ENCODE results near the gene CCDC134. TPM values are rescaled to one million over a fixed set of nuclear protein-coding genes. Genes with fewer than 3 reads are reported as not detected.

The CCDC134 gene
- polyA plus RNA-seq, 1 donor from 2014 or later = 2.2 TPM

DNA sequence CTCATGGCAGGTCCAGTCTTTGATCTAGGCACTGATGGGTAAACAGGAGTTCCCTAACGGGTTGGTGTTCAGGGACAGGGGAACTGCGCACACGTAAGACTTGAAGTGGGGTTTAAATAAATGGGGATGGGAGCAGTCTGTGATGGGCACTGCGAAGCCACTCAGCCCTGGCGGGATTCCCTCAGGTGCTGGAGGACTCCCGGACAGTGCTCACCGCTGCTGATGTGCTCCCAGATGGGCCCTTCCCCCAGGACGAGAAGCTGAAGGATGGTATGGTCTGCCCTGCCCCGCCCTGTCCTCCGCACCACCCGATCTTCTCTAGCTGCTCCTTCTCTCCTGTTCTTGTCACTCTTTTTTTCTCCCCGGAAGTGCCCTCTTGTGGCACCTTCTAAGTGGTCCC lies 9.5 kb downstream of the CCDC134 start:
- no peaks in the 10 kb centered on the region for H4K20me1 ChIP-seq (ENCODE audit: insufficient read depth)
- H3K36me3 ChIP-seq (ENCODE audit: insufficient read depth, low read length) = no peaks in the 10 kb centered on the region
- H3K9me3 ChIP-seq (ENCODE audit: low read length) = no peaks in the 10 kb centered on the region
- no peak overlapping the region for H2AFZ ChIP-seq (ENCODE audit: low read depth, low read length)
- no peaks in the 10 kb centered on the region for H3K27me3 ChIP-seq (ENCODE audit: insufficient read depth, low read depth, low read length)
- H3K27ac ChIP-seq (ENCODE audit: low read length) = no peak overlapping the region
- no peaks in the 10 kb centered on the region for H3K9me2 ChIP-seq (ENCODE audit: insufficient read depth, low read length)
- no peak overlapping the region for H3K9ac ChIP-seq (ENCODE audit: low read length)
- no peak overlapping the region for H3K4me2 ChIP-seq (ENCODE audit: low read length)
- TF ChIP-seq SMC3 (conservative IDR thresholded peaks at IDR 0.05; ENCODE audit: poor library complexity) (no peak), RAD21 (conservative IDR thresholded peaks at IDR 0.05) (no peak), EP300 (conservative IDR thresholded peaks at IDR 0.05; ENCODE audit: poor library complexity, severe bottlenecking) (no peak), EZH2 (IDR thresholded peaks at IDR 0.05; ENCODE audit: borderline replicate concordance, insufficient read depth, low read length, poor library complexity, severe bottlenecking) (no peak), MXI1 (conservative IDR thresholded peaks at IDR 0.05; ENCODE audit: poor library complexity, severe bottlenecking) (no peak), TAF1 (IDR thresholded peaks at IDR 0.05; ENCODE audit: low read depth) (no peak)
- TF ChIP-seq, protein P1, sequence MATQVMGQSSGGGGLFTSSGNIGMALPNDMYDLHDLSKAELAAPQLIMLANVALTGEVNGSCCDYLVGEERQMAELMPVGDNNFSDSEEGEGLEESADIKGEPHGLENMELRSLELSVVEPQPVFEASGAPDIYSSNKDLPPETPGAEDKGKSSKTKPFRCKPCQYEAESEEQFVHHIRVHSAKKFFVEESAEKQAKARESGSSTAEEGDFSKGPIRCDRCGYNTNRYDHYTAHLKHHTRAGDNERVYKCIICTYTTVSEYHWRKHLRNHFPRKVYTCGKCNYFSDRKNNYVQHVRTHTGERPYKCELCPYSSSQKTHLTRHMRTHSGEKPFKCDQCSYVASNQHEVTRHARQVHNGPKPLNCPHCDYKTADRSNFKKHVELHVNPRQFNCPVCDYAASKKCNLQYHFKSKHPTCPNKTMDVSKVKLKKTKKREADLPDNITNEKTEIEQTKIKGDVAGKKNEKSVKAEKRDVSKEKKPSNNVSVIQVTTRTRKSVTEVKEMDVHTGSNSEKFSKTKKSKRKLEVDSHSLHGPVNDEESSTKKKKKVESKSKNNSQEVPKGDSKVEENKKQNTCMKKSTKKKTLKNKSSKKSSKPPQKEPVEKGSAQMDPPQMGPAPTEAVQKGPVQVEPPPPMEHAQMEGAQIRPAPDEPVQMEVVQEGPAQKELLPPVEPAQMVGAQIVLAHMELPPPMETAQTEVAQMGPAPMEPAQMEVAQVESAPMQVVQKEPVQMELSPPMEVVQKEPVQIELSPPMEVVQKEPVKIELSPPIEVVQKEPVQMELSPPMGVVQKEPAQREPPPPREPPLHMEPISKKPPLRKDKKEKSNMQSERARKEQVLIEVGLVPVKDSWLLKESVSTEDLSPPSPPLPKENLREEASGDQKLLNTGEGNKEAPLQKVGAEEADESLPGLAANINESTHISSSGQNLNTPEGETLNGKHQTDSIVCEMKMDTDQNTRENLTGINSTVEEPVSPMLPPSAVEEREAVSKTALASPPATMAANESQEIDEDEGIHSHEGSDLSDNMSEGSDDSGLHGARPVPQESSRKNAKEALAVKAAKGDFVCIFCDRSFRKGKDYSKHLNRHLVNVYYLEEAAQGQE (IDR thresholded peaks at IDR 0.05; ENCODE audit: borderline replicate concordance) = no peak
- TF ChIP-seq, protein P2, sequence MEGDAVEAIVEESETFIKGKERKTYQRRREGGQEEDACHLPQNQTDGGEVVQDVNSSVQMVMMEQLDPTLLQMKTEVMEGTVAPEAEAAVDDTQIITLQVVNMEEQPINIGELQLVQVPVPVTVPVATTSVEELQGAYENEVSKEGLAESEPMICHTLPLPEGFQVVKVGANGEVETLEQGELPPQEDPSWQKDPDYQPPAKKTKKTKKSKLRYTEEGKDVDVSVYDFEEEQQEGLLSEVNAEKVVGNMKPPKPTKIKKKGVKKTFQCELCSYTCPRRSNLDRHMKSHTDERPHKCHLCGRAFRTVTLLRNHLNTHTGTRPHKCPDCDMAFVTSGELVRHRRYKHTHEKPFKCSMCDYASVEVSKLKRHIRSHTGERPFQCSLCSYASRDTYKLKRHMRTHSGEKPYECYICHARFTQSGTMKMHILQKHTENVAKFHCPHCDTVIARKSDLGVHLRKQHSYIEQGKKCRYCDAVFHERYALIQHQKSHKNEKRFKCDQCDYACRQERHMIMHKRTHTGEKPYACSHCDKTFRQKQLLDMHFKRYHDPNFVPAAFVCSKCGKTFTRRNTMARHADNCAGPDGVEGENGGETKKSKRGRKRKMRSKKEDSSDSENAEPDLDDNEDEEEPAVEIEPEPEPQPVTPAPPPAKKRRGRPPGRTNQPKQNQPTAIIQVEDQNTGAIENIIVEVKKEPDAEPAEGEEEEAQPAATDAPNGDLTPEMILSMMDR (IDR thresholded peaks at IDR 0.05; ENCODE audit: poor library complexity, severe bottlenecking) = no peak
- H3F3A ChIP-seq (ENCODE audit: insufficient read depth, low read length, poor library complexity, severe bottlenecking) = no peaks in the 10 kb centered on the region
- no peaks in the 10 kb centered on the region for H3K79me2 ChIP-seq (replicated peaks; ENCODE audit: insufficient read depth, low read length)
- H3K4me3 ChIP-seq (ENCODE audit: low read length) = no peak overlapping the region

DNA sequence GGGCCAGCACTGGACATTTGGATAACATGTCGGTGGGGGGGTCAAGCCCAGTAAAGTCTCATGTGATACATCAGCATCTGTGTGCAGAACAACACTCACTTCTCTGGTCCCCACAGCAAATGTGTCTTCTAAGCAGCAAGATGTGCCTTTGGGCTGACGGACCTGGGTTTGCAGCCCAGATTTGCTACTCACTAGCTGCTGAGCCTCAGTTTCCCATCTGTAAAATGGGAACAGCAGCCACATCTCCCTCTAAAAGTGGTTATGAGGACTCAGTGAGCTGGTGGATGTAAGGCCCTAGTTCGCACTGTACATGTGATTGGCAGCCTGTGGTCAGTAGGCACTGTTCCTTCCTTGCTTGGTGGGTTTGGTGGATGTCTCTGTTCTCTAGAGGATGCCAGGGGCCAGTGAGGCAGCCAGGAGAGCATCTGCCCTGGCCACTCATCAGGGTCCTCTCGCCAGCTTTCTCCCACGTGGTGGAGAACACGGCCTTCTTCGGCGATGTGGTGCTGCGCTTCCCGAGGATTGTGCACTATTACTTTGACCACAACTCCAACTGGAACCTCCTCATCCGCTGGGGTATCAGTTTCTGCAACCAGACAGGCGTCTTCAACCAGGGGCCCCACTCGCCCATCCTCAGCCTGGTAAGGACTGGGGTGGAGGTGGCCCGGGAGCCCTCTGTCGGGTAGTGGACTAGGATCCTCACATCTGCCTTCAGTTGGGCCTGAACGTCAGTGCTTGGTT lies 12.5 kb downstream of the CCDC134 start:
- Histone ChIP-seq H3K4me2 (ENCODE audit: low read length) (no peak overlapping the region), H3K9ac (ENCODE audit: low read length) (no peak overlapping the region), H3K27ac (ENCODE audit: low read length) (no peak overlapping the region), H4K20me1 (ENCODE audit: insufficient read depth) (no peaks in the 10 kb centered on the region), H3K9me3 (ENCODE audit: low read length) (no peaks in the 10 kb centered on the region), H3K36me3 (ENCODE audit: insufficient read depth, low read length) (no peaks in the 10 kb centered on the region), H3F3A (ENCODE audit: insufficient read depth, low read length, poor library complexity, severe bottlenecking) (no peaks in the 10 kb centered on the region), H3K9me2 (ENCODE audit: insufficient read depth, low read length) (no peaks in the 10 kb centered on the region), H3K79me2 (replicated peaks; ENCODE audit: insufficient read depth, low read length) (no peaks in the 10 kb centered on the region), H3K4me3 (ENCODE audit: low read length) (no peak overlapping the region), H3K27me3 (ENCODE audit: insufficient read depth, low read depth, low read length) (no peaks in the 10 kb centered on the region), H2AFZ (ENCODE audit: low read depth, low read length) (no peak overlapping the region)
- TF ChIP-seq SMC3 (conservative IDR thresholded peaks at IDR 0.05; ENCODE audit: poor library complexity) = no peak
- TF ChIP-seq POLR2AphosphoS5 (IDR thresholded peaks at IDR 0.05) = no peak
- no peak for TF ChIP-seq EZH2 (IDR thresholded peaks at IDR 0.05; ENCODE audit: borderline replicate concordance, insufficient read depth, low read length, poor library complexity, severe bottlenecking)
- TF ChIP-seq RAD21 (conservative IDR thresholded peaks at IDR 0.05) = no peak
- TF ChIP-seq MXI1 (conservative IDR thresholded peaks at IDR 0.05; ENCODE audit: poor library complexity, severe bottlenecking) = no peak
- no peak for TF ChIP-seq TAF1 (IDR thresholded peaks at IDR 0.05; ENCODE audit: low read depth)
- TF ChIP-seq, protein P1 (IDR thresholded peaks at IDR 0.05; ENCODE audit: borderline replicate concordance) = no peak
